Measurements from ENCODE around the gene OCIAD2.

DNA sequence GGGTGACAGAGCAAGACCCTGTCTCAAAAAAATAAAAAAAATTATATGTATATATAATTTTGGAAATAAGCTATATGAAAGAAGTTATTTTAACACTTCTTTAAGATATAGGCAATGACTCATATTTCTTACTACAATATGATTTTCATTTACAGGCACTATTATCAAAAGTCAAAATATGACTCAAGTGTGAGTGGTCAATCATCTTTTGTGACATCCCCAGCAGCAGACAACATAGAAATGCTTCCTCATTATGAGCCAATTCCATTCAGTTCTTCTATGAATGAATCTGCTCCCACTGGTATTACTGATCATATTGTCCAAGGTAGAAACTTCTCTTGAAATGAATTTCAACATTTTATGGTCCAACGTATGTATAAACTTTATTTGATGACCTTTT, 54.9 kb downstream of the OCIAD2 start:
- no peak for TF ChIP-seq CTCF (conservative IDR thresholded peaks at IDR 0.05; ENCODE audit: low read depth, low read length)
- TF ChIP-seq EZH2 (IDR thresholded peaks at IDR 0.05; ENCODE audit: borderline replicate concordance, low read depth, low read length, poor library complexity, severe bottlenecking), result no peak
